B cell (primary cell): ENCODE measurements around the gene CHMP6.

Experiments
- EZH2 ChIP-seq: IDR thresholded peaks from 2 replicates; pipeline ENCODE4 v1.6.1; 2012; ENCODE audit warnings: borderline replicate concordance, low read depth, mild to moderate bottlenecking, moderate library complexity, low read length; ENCODE audit not compliant: insufficient read depth, poor library complexity, severe bottlenecking
- TF ChIP-seq, protein P1 (sequence below): fragments of 200-600 bp; IDR thresholded peaks from one replicate; pipeline ENCODE4 v1.8.0; 2022; ENCODE audit warnings: antibody characterized with exemption, mild to moderate bottlenecking

- TF ChIP-seq, protein P1, sequence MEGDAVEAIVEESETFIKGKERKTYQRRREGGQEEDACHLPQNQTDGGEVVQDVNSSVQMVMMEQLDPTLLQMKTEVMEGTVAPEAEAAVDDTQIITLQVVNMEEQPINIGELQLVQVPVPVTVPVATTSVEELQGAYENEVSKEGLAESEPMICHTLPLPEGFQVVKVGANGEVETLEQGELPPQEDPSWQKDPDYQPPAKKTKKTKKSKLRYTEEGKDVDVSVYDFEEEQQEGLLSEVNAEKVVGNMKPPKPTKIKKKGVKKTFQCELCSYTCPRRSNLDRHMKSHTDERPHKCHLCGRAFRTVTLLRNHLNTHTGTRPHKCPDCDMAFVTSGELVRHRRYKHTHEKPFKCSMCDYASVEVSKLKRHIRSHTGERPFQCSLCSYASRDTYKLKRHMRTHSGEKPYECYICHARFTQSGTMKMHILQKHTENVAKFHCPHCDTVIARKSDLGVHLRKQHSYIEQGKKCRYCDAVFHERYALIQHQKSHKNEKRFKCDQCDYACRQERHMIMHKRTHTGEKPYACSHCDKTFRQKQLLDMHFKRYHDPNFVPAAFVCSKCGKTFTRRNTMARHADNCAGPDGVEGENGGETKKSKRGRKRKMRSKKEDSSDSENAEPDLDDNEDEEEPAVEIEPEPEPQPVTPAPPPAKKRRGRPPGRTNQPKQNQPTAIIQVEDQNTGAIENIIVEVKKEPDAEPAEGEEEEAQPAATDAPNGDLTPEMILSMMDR, result no peak
- no peak for TF ChIP-seq EZH2
These were observed 51.7 kb downstream of the CHMP6 start for GRCh38 chr17:81043319-81043724.
